Peyer's patch (tissue), 4 donors: ENCODE measurements around the gene ADAMTSL3. TPM values are rescaled to one million over a fixed set of nuclear protein-coding genes. Genes with fewer than 3 reads are reported as not detected.

Experiments used
- DNase-seq, 3 donors: peaks; one replicate each; pipeline ENCODE4 v3.0.0-alpha.2; 2017 to 2019
- H3K27ac ChIP-seq, 4 donors: fragments of 200-600 bp; sonication (generic); one replicate each; pipeline ENCODE4 v1.5.1; 2016 to 2019
- H3K27me3 ChIP-seq, 2 donors: fragments of 200-600 bp; sonication (generic); one replicate each; pipeline ENCODE4 v1.5.1; 2019
- H3K36me3 ChIP-seq, 3 donors: fragments of 200-600 bp; sonication (generic); one replicate each; pipeline ENCODE4 v1.5.1; 2016 to 2019
- H3K4me1 ChIP-seq, 4 donors: fragments of 200-600 bp; sonication (generic); one replicate each; pipeline ENCODE4 v1.5.1; 2016 to 2019
- H3K4me3 ChIP-seq, 4 donors: fragments of 200-600 bp; sonication (generic); 1 replicate in 3 of 4; 2 replicates in 1 of 4; pipeline ENCODE4 v1.5.1; 2016 to 2019; ENCODE audit warnings: mild to moderate bottlenecking in 1 of 4
- H3K9me3 ChIP-seq, 4 donors: fragments of 200-600 bp; sonication (generic); one replicate each; pipeline ENCODE4 v1.5.1; 2016 to 2019; ENCODE audit warnings: mild to moderate bottlenecking in 1 of 4
- CTCF ChIP-seq, 6 experiments: fragments of 450-650 bp in 4 of 6; fragments of 200-600 bp in 2 of 6; sonication (generic) in 1 of 6; IDR thresholded peaks; one replicate each; pipeline ENCODE4 v1.5.1; 2017 to 2019; ENCODE audit warnings: antibody characterized with exemption in 6 of 6, mild to moderate bottlenecking in 3 of 6, moderate library complexity in 1 of 6
- POLR2A ChIP-seq, 2 donors: fragments of 450-650 bp; IDR thresholded peaks; one replicate each; pipeline ENCODE4 v1.5.1; 2017; ENCODE audit warnings: antibody characterized with exemption in 2 of 2, mild to moderate bottlenecking in 2 of 2, moderate library complexity in 2 of 2
- total RNA-seq, 4 donors: library from RNA; depleted of rRNA; stranded (reverse); fragments of >200 nt; gene quantifications; one replicate each; pipeline ENCODE4 v1.1.0, GENCODE V29; 2016

The ADAMTSL3 gene
- total RNA-seq, 4 donors from 2014 or later: 0.94 to 9.1 (median 2.8) TPM

- H3K9me3 ChIP-seq: no peaks in the 10 kb centered on the region
- no peak for DNase-seq
- no peak overlapping the region for H3K4me3 ChIP-seq
- no peaks in the 10 kb centered on the region for H3K27me3 ChIP-seq
- no peak overlapping the region for H3K27ac ChIP-seq
- no peaks in the 10 kb centered on the region for H3K4me1 ChIP-seq
- no peaks in the 10 kb centered on the region for H3K36me3 ChIP-seq
- TF ChIP-seq CTCF (IDR thresholded peaks at IDR 0.05): no peak
- TF ChIP-seq POLR2A (IDR thresholded peaks at IDR 0.05): no peak
Measured at GRCh38 chr15:83911345-83911744, 257.4 kb downstream of the ADAMTSL3 start.

GRCh38 chr15:83912343-83912742, 258.4 kb downstream of the ADAMTSL3 start:
- TF ChIP-seq CTCF (IDR thresholded peaks at IDR 0.05) (no peak), POLR2A (IDR thresholded peaks at IDR 0.05) (no peak)
- H3K4me3 ChIP-seq: no peak overlapping the region
- H3K9me3 ChIP-seq: no peaks in the 10 kb centered on the region
- no peak for DNase-seq
- no peak overlapping the region for H3K27ac ChIP-seq
- H3K4me1 ChIP-seq: no peaks in the 10 kb centered on the region
- H3K36me3 ChIP-seq: no peaks in the 10 kb centered on the region
- no peaks in the 10 kb centered on the region for H3K27me3 ChIP-seq

- no peak overlapping the region for H3K4me3 ChIP-seq
- H3K9me3 ChIP-seq: no peaks in the 10 kb centered on the region
- no peaks in the 10 kb centered on the region for H3K27me3 ChIP-seq
- H3K36me3 ChIP-seq: no peaks in the 10 kb centered on the region
- no peak for TF ChIP-seq CTCF (IDR thresholded peaks at IDR 0.05)
- no peak for TF ChIP-seq POLR2A (IDR thresholded peaks at IDR 0.05)
- DNase-seq: no peak
- no peaks in the 10 kb centered on the region for H3K4me1 ChIP-seq
- no peak overlapping the region for H3K27ac ChIP-seq
Measured at GRCh38 chr15:83913034-83913632, 259.2 kb downstream of the ADAMTSL3 start.

GRCh38 chr15:83914906-83915305, 261.0 kb downstream of the ADAMTSL3 start:
- TF ChIP-seq POLR2A (IDR thresholded peaks at IDR 0.05) (no peak), CTCF (IDR thresholded peaks at IDR 0.05) (no peak)
- Histone ChIP-seq H3K9me3 (no peaks in the 10 kb centered on the region), H3K4me1 (no peaks in the 10 kb centered on the region), H3K27ac (no peak overlapping the region), H3K27me3 (no peaks in the 10 kb centered on the region), H3K4me3 (no peak overlapping the region), H3K36me3 (no peaks in the 10 kb centered on the region)
- no peak for DNase-seq

GRCh38 chr15:83917432-83917831, 263.5 kb downstream of the ADAMTSL3 start:
- TF ChIP-seq POLR2A (IDR thresholded peaks at IDR 0.05): no peak
- TF ChIP-seq CTCF (IDR thresholded peaks at IDR 0.05): no peak
- no peak overlapping the region for H3K27ac ChIP-seq
- H3K9me3 ChIP-seq: no peaks in the 10 kb centered on the region
- no peaks in the 10 kb centered on the region for H3K36me3 ChIP-seq
- H3K4me1 ChIP-seq: no peaks in the 10 kb centered on the region
- H3K4me3 ChIP-seq: no peak overlapping the region
- no peak for DNase-seq
- no peaks in the 10 kb centered on the region for H3K27me3 ChIP-seq

GRCh38 chr15:83918011-83918410, 264.1 kb downstream of the ADAMTSL3 start:
- Histone ChIP-seq H3K27me3 (no peaks in the 10 kb centered on the region), H3K36me3 (no peaks in the 10 kb centered on the region), H3K4me1 (no peaks in the 10 kb centered on the region), H3K9me3 (no peaks in the 10 kb centered on the region), H3K4me3 (no peak overlapping the region), H3K27ac (no peak overlapping the region)
- no peak for DNase-seq
- TF ChIP-seq POLR2A (IDR thresholded peaks at IDR 0.05): no peak
- TF ChIP-seq CTCF (IDR thresholded peaks at IDR 0.05): no peak
